Islet precursor cell (in vitro differentiated cells): ENCODE measurements around the gene SLC13A2.

Experiments
- DNase-seq: peaks from one replicate; pipeline ENCODE4 v3.0.0-alpha.2; 2018

SLC13A2 gene

DNA sequence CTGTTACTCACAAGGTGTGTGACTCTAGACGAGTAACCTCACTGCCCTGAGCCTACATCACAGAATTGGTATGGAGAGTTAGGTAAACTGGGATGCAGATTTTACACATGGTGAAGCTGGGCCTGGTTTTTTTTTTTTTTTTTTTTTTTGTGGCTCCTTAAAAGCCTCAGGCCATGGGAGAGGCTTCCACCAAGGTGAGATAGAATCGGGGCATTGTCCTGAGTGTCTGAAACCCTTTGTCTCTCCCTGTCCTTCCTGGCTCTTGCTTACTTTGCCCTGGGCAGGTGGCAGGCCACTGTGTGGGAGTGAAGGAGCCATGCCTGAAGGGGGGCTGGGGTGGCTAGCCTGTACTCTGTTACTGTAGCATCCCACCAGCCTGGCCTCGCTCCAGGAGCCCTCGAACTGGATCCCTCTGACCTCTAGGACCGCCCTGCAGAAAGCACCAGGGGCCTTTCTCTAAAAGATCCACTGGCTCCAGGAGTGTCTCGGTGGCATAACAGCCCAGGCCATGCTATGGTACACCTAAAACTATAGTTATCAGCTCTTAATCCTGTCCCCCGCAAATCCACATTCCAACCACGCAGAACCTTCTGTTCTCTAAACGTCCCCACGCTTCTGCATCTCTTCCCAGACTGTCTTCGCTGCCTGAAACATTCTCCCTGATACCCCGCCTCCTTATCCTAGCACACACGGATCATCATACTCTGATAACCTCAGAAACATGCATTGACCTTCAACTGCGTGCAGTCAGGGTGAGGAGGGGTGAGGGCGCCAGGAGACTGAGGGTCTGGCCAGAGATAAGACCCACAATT, 1.7 kb upstream of the SLC13A2 start:
- DNase-seq, result peak; percentile 84

DNA sequence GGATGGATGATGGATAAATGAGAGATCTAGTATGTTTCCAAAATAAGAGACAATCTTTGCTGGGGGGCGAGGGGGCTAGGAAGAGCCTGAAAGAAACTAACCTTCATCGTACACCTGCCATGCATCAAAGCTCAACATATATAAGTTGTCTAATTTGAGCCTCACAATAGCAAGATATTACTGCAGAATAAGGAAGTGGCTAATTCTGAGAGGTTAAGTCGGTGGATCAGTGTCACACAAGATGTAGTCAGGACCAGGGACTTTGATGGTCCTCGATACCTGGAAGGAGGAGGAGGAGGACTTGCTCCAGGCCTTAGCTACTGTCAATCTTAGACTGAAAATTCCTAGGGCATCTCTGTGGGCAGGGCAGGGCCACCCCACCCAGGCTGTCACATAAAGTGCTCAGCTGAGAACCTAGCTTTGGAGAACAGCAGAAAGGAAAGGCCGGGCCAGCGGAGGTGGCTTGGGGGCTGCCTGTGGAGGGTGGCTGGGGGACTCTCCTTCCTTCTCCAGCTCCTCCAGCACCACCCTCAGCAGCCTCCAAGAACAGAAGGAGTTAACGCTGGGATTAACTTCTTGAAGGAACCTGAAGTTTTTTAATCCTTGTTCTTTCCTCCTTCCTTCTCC, 460 bp upstream of the SLC13A2 start:
- no peak for DNase-seq

DNA sequence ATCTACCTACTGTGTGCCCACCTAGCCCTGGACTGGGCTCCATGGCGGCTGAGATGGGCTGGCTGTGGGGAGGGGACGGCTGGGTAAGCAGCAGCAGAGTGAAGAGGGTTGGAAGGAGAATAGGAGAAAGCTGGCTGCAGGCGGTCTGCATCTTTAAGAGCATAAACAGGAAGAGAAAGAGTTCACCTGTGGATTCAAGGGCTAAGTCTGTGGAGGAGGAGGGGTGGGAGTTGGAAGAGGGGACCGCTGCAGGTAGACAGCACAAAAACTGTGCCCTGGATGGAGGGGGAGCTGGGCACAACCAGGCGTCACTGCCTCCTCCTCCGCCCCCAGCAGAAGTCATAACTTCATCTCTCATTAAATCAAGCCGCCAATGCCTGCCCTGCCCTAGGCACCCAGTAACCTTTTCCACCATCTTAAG, 677 bp downstream of the SLC13A2 start:
- no peak for DNase-seq

- DNase-seq, result peak; percentile 51
These were observed 1.9 kb downstream of the SLC13A2 start for GRCh38 chr17:28475151-28475900.

- peak; percentile 43 for DNase-seq
These were observed 2.8 kb downstream of the SLC13A2 start for GRCh38 chr17:28476076-28476865.

DNA sequence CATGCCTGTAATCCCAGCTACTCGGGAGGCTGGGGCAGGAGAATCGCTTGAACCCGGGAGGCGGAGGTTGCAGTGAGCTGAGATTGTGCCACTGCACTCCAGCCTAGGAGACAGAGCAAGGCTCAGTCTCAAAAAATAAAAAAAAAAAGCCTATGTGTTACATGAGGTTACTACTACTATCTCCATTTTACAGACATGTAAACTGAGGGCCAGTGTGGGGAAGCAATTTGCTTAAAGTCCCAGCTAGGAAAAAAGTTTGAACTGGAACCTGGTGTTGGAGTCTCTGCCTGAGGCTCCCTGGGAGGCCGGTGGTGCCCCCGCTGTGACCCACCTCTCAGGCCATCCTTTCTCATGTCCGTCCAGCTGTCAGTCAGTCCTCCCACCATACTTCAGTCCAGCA, 4.5 kb downstream of the SLC13A2 start:
- DNase-seq, result no peak

GRCh38 chr17:28478712-28479615, 5.5 kb downstream of the SLC13A2 start:
- DNase-seq, result no peak

GRCh38 chr17:28480278-28480677, 6.8 kb downstream of the SLC13A2 start:
- DNase-seq, result no peak

DNA sequence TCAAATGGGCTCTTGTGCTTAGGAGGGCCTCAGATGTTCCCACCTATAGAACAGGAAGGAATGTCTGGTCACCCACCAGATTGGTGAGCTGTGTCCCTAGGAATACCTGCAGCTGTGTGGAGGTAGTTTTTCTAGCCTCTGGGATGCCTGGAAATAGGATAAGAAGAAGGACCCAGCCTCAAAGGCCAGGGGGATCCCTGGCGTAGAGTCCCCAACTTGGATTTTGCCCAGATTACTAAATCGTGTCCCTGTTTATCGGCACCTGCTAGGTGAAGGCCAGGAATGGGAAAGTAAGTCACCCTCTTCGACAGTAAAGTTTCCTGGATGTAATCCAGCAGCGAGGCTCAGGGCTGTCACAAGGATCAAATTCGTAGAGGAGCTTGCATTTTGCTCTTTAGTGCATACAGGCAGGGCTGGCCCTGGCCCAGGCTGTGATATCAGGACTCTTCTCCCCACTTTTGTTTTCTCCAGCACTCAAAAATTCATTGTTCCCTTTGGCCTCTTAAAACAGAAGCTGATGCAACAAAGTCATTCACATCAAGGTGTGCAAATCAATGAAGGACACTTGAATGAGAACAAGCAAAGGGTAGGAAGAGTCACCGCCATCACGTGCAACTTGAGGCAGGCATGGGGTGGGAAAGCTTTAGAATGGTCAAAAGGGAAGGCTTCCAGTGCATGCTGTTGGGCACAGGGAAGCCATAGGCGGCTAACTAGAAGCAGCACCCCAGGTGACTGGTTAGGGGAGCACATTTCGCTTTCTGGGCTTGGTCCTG, 7.5 kb downstream of the SLC13A2 start:
- DNase-seq, result no peak

GRCh38 chr17:28482551-28483199, 9.2 kb downstream of the SLC13A2 start:
- DNase-seq, result no peak

- DNase-seq, result no peak
These were observed 10.9 kb downstream of the SLC13A2 start for GRCh38 chr17:28484296-28484695.

- DNase-seq, result no peak
These were observed 11.6 kb downstream of the SLC13A2 start for GRCh38 chr17:28485049-28485448.

- DNase-seq, result no peak
These were observed 14.6 kb downstream of the SLC13A2 start for GRCh38 chr17:28487881-28488532.

DNA sequence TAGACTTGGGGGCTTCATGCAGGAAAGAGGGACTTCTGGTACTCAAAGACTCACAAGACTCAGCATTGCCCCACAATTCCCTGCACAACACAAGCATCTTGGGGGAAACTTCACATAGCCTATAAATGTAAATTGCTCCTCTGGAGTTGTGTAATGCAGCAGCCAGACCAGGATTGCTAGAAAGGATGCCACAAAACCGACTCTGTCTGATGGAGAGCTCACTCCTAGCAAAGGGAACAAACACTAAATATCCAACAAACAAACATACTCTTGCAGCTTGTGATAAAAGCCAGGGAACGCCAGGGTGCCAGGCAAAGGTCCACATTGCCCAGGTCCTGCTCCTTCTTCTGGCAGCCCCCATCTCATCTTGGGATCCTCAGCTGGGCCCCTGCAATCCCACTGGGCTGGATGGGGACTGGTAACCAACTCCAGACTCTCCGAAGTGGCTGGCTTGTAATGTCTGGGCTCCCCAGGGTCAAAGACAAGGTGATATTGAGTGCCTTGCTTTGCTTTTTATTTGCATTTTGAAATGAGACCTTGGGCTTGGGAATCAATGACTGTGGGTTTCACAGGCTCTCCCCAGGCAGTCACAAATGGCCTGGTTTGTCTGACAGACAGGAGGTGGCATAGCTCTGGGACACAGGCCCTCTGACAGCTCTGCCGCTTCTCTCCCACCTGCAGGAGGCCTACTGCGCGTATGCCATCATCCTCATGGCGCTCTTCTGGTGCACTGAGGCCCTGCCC, 15.3 kb downstream of the SLC13A2 start:
- no peak for DNase-seq

- DNase-seq, result no peak
These were observed 17.8 kb downstream of the SLC13A2 start for GRCh38 chr17:28491286-28491685.

GRCh38 chr17:28491860-28492259, 18.4 kb downstream of the SLC13A2 start:
- no peak for DNase-seq

DNA sequence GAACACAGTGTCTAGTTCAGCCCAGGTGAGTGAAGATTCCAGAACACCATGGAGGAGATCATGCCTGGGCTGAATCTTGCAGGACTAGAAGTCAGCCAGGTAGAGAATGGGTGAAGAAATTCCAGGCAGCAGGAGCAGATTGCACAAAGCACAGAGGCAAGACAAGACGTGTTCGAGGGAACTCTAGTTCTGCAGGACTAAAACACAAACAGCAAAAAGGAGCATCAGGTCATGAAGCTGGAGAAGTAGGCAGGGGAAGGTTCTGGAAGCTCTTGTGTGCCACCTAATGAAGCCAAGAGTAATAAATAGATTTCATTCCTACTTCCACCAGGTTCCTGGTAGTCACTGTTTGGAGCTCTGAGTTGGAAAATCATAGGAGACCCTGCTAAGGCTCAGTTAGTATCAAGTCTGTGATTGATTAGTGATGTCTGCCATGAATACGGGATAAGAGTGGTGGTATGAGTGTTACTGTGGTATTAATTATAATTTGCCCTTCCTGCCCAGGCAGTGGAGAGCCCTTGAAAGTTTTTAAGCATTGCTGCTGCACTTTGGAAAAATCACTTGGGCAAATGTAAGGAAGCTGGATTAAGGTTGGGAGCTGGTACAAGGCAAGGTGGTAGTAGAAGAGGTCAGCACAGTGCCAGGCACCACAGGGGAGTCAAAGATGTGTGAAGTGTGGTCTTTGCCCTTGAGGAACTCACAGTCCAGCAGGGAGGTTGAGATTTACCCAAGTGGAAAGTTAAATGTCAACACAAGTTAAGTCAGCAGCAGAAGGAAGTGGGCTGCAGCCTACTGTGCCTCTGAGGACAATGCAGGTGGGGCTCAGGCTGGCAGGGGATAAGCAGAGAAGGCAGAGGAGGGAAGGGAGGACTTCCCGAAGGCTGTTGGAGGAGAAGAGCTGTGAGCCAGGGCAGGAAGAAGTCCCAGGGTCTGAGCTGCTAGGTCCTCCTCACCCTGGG, 19.2 kb downstream of the SLC13A2 start:
- no peak for DNase-seq

- DNase-seq, result no peak
These were observed 20.0 kb downstream of the SLC13A2 start for GRCh38 chr17:28493460-28493859.
